HEK293 (cell line): ENCODE measurements around the gene JMJD4.
A peak's percentile ranks its signal among the peaks of the same experiment; 100 is the strongest.

Experiments used
- CTCF ChIA-PET: fragments of 350-600 bp; formaldehyde crosslinking; extraction: SDS; loops from one replicate; lab custom pipeline; 2021; ENCODE audit warnings: antibody characterized with exemption; lab: Yijun Ruan, JAX
- POLR2A ChIA-PET: fragments of 300-600 bp; formaldehyde crosslinking; extraction: SDS; loops from one replicate; lab custom pipeline; 2020; ENCODE audit warnings: antibody characterized with exemption, inconsistent platforms; lab: Yijun Ruan, JAX
- H3K27ac ChIP-seq: fragments of 200-500 bp; sonication (Bioruptor generic); 2 replicates; pipeline ENCODE4 v1.5.1; 2014; ENCODE audit warnings: low read depth, low read length, control low read depth, inconsistent platforms; ENCODE audit errors: extremely low read depth
- H3K36me3 ChIP-seq, 2 experiments: fragments of 200-500 bp in 1 of 2; sonication (Bioruptor generic) in 1 of 2; 1 replicate in 1 of 2; 2 replicates in 1 of 2; pipeline ENCODE4 v1.5.1; 2014 to 2017; ENCODE audit warnings: inconsistent platforms in 2 of 2, low read length in 2 of 2; ENCODE audit not compliant: control insufficient read depth in 2 of 2, insufficient read depth in 1 of 2
- H3K4me1 ChIP-seq: fragments of 200-500 bp; sonication (Bioruptor generic); 2 replicates; pipeline ENCODE4 v1.5.1; 2014; ENCODE audit warnings: mild to moderate bottlenecking, low read length, inconsistent platforms; ENCODE audit not compliant: control insufficient read depth, insufficient read depth
- H3K4me3 ChIP-seq: 2 replicates; pipeline ENCODE4 v1.5.1; 2011; ENCODE audit warnings: low read depth, mild to moderate bottlenecking, control low read depth, low read length, moderate library complexity
- H3K9me3 ChIP-seq: fragments of 200-500 bp; sonication (Bioruptor generic); 2 replicates; pipeline ENCODE4 v1.5.1; 2014; ENCODE audit warnings: low read depth, low read length, inconsistent platforms; ENCODE audit not compliant: control insufficient read depth, insufficient read depth
- BCL11A ChIP-seq: fragments of 450-650 bp; formaldehyde crosslinking; IDR thresholded peaks from 2 replicates; pipeline ENCODE4 v1.5.1; 2016; ENCODE audit warnings: low read depth, missing biosample characterization, missing genetic modification characterization
- KLF9 ChIP-seq: fragments of 450-650 bp; formaldehyde crosslinking; IDR thresholded peaks from 2 replicates; pipeline ENCODE4 v1.5.1; 2016; ENCODE audit warnings: missing biosample characterization, missing genetic modification characterization, low read depth
- OVOL3 ChIP-seq: fragments of 450-650 bp; formaldehyde crosslinking; IDR thresholded peaks from 2 replicates; pipeline ENCODE4 v1.5.1; 2016; ENCODE audit warnings: missing biosample characterization, missing genetic modification characterization
- PRDM1 ChIP-seq: fragments of 450-650 bp; formaldehyde crosslinking; IDR thresholded peaks from 2 replicates; pipeline ENCODE4; 2016; ENCODE audit warnings: missing biosample characterization, missing genetic modification characterization
- ZNF2 ChIP-seq: fragments of 450-650 bp; formaldehyde crosslinking; IDR thresholded peaks from 2 replicates; pipeline ENCODE4 v1.5.1; 2016; ENCODE audit warnings: missing biosample characterization, missing genetic modification characterization
- ZNF211 ChIP-seq: fragments of 450-650 bp; formaldehyde crosslinking; IDR thresholded peaks from 2 replicates; pipeline ENCODE4 v1.5.1; 2016; ENCODE audit warnings: low read depth, missing biosample characterization, missing genetic modification characterization
- ZNF48 ChIP-seq: fragments of 450-650 bp; formaldehyde crosslinking; IDR thresholded peaks from 2 replicates; pipeline ENCODE4 v1.5.1; 2016; ENCODE audit warnings: missing biosample characterization, missing genetic modification characterization
- ZNF664 ChIP-seq: fragments of 450-650 bp; formaldehyde crosslinking; IDR thresholded peaks from 2 replicates; pipeline ENCODE4 v1.5.1; 2016; ENCODE audit warnings: missing biosample characterization, missing genetic modification characterization
- TF ChIP-seq, protein P1 (sequence below): fragments of 450-650 bp; formaldehyde crosslinking; IDR thresholded peaks from 2 replicates; pipeline ENCODE4 v1.5.1; 2016; ENCODE audit warnings: missing biosample characterization, missing genetic modification characterization
- TF ChIP-seq, protein P2 (sequence below): fragments of 450-650 bp; formaldehyde crosslinking; IDR thresholded peaks from 2 replicates; pipeline ENCODE4 v1.5.1; 2016; ENCODE audit warnings: missing biosample characterization, missing genetic modification characterization
- TF ChIP-seq, protein P3 (sequence below): fragments of 450-650 bp; IDR thresholded peaks from 2 replicates; pipeline ENCODE4 v1.5.1; 2018; ENCODE audit warnings: missing biosample characterization, mild to moderate bottlenecking, missing genetic modification characterization
- TF ChIP-seq, protein P4 (sequence below): fragments of 450-650 bp; formaldehyde crosslinking; IDR thresholded peaks from 2 replicates; pipeline ENCODE4 v1.5.1; 2016; ENCODE audit warnings: missing biosample characterization, missing genetic modification characterization
- TF ChIP-seq, protein P5 (sequence below): fragments of 450-650 bp; IDR thresholded peaks from 2 replicates; pipeline ENCODE4 v1.5.1; 2018; ENCODE audit warnings: missing biosample characterization, missing genetic modification characterization
- TF ChIP-seq, protein P6 (sequence below): fragments of 450-650 bp; formaldehyde crosslinking; IDR thresholded peaks from 2 replicates; pipeline ENCODE4 v1.5.1; 2016; ENCODE audit warnings: missing biosample characterization, missing genetic modification characterization
- TF ChIP-seq, protein P7 (sequence below): fragments of 450-650 bp; formaldehyde crosslinking; IDR thresholded peaks from 2 replicates; pipeline ENCODE4 v1.5.1; 2016; ENCODE audit warnings: missing biosample characterization, missing genetic modification characterization
- TF ChIP-seq, protein P8 (sequence below): fragments of 450-650 bp; formaldehyde crosslinking; IDR thresholded peaks from 2 replicates; pipeline ENCODE4 v1.5.1; 2016; ENCODE audit warnings: missing biosample characterization, missing genetic modification characterization, borderline replicate concordance

JMJD4 gene

DNA sequence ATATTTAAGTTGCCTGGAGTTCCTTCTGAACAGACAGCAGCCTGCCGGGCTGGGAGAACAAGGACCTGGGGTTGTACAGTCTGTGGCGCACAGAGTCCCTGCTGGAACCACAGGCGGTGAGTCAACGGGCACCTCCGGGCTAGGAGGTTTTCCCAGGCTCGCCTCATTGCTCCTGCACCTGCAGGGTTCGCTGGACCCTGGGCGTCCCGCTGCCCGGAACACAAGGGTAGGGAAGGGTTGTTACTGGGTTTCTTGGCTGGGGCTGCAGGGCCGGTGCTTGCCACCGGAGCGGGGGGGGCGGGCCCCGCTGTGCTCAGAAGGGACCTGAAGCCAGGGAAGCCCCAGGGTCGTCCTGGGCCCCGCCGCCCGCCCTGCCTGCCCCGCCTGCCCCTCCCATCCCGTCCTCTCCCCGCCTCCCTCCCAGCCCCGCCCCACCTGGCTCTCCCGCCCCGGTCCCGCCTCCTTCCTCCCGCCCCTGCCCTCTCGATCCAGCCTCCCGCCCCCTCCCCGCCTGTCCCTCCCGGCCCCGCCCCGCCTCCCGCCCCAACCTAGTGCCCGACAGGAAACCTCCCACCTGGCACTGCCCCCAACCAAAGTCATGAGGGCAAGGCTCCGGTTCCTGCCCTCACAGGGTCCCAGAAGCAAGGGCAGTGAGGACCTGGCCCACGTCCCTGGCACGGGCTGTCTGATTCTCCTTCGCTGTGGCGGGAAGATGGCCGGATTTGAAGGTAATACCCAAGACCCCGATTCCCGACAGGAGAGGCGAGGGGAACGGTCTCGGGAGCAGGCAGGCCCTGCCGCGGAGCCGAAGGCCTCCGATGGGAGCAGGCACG lies 6.8 kb downstream of the JMJD4 start (continued):
- TF ChIP-seq OVOL3 (tag by site-specific recombination) (0 out of 2 replicates have a peak, but pooled peaks have one; percentile 58), ZNF664 (no peak), KLF9 (tag by site-specific recombination) (peak; percentile 73; the same call in 1 of the 2 replicates), BCL11A (0 out of 2 replicates have a peak, but pooled peaks have one; percentile 20), ZNF2 (tag by site-specific recombination) (peak; percentile 47; the same call in 1 of the 2 replicates)
- TF ChIP-seq, protein P1, sequence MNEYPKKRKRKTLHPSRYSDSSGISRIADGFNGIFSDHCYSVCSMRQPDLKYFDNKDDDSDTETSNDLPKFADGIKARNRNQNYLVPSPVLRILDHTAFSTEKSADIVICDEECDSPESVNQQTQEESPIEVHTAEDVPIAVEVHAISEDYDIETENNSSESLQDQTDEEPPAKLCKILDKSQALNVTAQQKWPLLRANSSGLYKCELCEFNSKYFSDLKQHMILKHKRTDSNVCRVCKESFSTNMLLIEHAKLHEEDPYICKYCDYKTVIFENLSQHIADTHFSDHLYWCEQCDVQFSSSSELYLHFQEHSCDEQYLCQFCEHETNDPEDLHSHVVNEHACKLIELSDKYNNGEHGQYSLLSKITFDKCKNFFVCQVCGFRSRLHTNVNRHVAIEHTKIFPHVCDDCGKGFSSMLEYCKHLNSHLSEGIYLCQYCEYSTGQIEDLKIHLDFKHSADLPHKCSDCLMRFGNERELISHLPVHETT (tag by site-specific recombination) = peak; percentile 30; the same call in 1 of the 2 replicates
- TF ChIP-seq, protein P2, sequence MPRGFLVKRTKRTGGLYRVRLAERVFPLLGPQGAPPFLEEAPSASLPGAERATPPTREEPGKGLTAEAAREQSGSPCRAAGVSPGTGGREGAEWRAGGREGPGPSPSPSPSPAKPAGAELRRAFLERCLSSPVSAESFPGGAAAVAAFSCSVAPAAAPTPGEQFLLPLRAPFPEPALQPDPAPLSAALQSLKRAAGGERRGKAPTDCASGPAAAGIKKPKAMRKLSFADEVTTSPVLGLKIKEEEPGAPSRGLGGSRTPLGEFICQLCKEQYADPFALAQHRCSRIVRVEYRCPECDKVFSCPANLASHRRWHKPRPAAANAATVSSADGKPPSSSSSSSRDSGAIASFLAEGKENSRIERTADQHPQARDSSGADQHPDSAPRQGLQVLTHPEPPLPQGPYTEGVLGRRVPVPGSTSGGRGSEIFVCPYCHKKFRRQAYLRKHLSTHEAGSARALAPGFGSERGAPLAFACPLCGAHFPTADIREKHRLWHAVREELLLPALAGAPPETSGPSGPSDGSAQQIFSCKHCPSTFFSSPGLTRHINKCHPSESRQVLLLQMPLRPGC (tag by site-specific recombination) = 0 out of 2 replicates have a peak, but pooled peaks have one; percentile 50
- TF ChIP-seq, protein P3, sequence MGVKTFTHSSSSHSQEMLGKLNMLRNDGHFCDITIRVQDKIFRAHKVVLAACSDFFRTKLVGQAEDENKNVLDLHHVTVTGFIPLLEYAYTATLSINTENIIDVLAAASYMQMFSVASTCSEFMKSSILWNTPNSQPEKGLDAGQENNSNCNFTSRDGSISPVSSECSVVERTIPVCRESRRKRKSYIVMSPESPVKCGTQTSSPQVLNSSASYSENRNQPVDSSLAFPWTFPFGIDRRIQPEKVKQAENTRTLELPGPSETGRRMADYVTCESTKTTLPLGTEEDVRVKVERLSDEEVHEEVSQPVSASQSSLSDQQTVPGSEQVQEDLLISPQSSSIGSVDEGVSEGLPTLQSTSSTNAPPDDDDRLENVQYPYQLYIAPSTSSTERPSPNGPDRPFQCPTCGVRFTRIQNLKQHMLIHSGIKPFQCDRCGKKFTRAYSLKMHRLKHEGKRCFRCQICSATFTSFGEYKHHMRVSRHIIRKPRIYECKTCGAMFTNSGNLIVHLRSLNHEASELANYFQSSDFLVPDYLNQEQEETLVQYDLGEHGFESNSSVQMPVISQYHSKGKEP (tag by site-specific recombination) = peak; percentile 47; the same call in 1 of the 2 replicates
- TF ChIP-seq, protein P4, sequence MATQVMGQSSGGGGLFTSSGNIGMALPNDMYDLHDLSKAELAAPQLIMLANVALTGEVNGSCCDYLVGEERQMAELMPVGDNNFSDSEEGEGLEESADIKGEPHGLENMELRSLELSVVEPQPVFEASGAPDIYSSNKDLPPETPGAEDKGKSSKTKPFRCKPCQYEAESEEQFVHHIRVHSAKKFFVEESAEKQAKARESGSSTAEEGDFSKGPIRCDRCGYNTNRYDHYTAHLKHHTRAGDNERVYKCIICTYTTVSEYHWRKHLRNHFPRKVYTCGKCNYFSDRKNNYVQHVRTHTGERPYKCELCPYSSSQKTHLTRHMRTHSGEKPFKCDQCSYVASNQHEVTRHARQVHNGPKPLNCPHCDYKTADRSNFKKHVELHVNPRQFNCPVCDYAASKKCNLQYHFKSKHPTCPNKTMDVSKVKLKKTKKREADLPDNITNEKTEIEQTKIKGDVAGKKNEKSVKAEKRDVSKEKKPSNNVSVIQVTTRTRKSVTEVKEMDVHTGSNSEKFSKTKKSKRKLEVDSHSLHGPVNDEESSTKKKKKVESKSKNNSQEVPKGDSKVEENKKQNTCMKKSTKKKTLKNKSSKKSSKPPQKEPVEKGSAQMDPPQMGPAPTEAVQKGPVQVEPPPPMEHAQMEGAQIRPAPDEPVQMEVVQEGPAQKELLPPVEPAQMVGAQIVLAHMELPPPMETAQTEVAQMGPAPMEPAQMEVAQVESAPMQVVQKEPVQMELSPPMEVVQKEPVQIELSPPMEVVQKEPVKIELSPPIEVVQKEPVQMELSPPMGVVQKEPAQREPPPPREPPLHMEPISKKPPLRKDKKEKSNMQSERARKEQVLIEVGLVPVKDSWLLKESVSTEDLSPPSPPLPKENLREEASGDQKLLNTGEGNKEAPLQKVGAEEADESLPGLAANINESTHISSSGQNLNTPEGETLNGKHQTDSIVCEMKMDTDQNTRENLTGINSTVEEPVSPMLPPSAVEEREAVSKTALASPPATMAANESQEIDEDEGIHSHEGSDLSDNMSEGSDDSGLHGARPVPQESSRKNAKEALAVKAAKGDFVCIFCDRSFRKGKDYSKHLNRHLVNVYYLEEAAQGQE (tag by site-specific recombination) = no peak
- TF ChIP-seq, protein P5, sequence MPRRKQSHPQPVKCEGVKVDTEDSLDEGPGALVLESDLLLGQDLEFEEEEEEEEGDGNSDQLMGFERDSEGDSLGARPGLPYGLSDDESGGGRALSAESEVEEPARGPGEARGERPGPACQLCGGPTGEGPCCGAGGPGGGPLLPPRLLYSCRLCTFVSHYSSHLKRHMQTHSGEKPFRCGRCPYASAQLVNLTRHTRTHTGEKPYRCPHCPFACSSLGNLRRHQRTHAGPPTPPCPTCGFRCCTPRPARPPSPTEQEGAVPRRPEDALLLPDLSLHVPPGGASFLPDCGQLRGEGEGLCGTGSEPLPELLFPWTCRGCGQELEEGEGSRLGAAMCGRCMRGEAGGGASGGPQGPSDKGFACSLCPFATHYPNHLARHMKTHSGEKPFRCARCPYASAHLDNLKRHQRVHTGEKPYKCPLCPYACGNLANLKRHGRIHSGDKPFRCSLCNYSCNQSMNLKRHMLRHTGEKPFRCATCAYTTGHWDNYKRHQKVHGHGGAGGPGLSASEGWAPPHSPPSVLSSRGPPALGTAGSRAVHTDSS (tag by site-specific recombination) = peak; percentile 37; the same call in 1 of the 2 replicates
- TF ChIP-seq, all 188 proteins: peak for 44

DNA sequence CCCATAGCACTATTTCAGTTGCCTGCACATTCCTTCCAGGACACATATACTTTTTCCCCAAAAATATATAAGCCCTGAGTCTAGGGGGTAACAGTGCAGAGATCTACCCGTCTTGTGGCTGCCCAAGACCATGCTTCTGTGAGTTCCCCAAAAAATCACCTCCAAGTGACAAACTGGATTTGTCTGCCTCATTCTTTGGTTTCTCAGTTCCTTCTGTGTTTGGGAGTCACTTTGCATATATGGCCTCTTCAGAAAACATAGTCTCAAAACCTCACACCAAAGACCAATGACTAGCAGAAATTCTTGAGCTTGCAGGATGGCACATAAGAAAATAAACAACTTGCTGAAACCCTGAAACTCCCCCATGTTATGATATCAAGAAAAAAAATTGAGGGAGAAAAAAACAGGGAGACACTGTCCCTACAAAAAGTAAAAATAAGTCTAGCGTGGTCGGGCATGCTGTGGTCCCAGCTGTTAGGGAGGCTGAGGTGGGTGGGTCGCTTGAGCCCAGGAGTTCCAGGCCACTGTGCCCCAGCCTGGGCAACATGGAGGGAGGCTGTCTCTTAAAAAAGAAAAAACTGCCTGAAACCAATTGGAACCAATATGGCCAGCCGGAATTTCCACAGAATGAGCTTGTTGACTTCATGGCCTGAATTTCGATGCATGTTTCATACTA lies 8.0 kb downstream of the JMJD4 start:
- H3K27ac ChIP-seq = no peak overlapping the region
- no peak for TF ChIP-seq ZNF48
- TF ChIP-seq, protein P6, sequence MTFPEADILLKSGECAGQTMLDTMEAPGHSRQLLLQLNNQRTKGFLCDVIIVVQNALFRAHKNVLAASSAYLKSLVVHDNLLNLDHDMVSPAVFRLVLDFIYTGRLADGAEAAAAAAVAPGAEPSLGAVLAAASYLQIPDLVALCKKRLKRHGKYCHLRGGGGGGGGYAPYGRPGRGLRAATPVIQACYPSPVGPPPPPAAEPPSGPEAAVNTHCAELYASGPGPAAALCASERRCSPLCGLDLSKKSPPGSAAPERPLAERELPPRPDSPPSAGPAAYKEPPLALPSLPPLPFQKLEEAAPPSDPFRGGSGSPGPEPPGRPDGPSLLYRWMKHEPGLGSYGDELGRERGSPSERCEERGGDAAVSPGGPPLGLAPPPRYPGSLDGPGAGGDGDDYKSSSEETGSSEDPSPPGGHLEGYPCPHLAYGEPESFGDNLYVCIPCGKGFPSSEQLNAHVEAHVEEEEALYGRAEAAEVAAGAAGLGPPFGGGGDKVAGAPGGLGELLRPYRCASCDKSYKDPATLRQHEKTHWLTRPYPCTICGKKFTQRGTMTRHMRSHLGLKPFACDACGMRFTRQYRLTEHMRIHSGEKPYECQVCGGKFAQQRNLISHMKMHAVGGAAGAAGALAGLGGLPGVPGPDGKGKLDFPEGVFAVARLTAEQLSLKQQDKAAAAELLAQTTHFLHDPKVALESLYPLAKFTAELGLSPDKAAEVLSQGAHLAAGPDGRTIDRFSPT (tag by site-specific recombination) = no peak
- TF ChIP-seq, protein P7, sequence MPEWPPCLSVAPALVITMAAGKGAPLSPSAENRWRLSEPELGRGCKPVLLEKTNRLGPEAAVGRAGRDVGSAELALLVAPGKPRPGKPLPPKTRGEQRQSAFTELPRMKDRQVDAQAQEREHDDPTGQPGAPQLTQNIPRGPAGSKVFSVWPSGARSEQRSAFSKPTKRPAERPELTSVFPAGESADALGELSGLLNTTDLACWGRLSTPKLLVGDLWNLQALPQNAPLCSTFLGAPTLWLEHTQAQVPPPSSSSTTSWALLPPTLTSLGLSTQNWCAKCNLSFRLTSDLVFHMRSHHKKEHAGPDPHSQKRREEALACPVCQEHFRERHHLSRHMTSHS (tag by site-specific recombination) = no peak
- TF ChIP-seq ZNF211 (tag by site-specific recombination) = no peak
- TF ChIP-seq PRDM1 (tag by site-specific recombination) = no peak
- TF ChIP-seq, protein P8, sequence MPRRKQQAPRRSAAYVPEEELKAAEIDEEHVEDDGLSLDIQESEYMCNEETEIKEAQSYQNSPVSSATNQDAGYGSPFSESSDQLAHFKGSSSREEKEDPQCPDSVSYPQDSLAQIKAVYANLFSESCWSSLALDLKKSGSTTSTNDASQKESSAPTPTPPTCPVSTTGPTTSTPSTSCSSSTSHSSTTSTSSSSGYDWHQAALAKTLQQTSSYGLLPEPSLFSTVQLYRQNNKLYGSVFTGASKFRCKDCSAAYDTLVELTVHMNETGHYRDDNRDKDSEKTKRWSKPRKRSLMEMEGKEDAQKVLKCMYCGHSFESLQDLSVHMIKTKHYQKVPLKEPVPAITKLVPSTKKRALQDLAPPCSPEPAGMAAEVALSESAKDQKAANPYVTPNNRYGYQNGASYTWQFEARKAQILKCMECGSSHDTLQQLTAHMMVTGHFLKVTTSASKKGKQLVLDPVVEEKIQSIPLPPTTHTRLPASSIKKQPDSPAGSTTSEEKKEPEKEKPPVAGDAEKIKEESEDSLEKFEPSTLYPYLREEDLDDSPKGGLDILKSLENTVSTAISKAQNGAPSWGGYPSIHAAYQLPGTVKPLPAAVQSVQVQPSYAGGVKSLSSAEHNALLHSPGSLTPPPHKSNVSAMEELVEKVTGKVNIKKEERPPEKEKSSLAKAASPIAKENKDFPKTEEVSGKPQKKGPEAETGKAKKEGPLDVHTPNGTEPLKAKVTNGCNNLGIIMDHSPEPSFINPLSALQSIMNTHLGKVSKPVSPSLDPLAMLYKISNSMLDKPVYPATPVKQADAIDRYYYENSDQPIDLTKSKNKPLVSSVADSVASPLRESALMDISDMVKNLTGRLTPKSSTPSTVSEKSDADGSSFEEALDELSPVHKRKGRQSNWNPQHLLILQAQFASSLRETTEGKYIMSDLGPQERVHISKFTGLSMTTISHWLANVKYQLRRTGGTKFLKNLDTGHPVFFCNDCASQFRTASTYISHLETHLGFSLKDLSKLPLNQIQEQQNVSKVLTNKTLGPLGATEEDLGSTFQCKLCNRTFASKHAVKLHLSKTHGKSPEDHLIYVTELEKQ (tag by site-specific recombination) = no peak

More for the DNA sequence above, 8.0 kb downstream of the JMJD4 start:
- Histone ChIP-seq H3K4me3 (no peak overlapping the region), H3K9me3 (no peaks in the 10 kb centered on the region), H3K4me1 (peaks cover 17% of the 10 kb centered on the region), H3K36me3 (peaks cover 0 to 16% of the 10 kb centered on the region in 2 experiments; a peak in 1 of 3 replicates)
- POLR2A ChIA-PET = no interaction called here
- CTCF ChIA-PET = interaction anchor here (0.7 to 0.9 kb wide), 2 partner anchors 227 to 301 kb away, joined by 3 read pairs; no protein-coding TSS in a partner anchor
